Measurements from ENCODE around the gene NADK2. TPM values are rescaled to one million over a fixed set of nuclear protein-coding genes. Genes with fewer than 3 reads are reported as not detected.

Gene NADK2
- total and polyA plus RNA-seq, 9 of the 15 experiments (the other 6 are each of a cell fraction or from before 2014, with no cell fraction given), result 10.6 to 41.0 (median 24.0) TPM

DNA sequence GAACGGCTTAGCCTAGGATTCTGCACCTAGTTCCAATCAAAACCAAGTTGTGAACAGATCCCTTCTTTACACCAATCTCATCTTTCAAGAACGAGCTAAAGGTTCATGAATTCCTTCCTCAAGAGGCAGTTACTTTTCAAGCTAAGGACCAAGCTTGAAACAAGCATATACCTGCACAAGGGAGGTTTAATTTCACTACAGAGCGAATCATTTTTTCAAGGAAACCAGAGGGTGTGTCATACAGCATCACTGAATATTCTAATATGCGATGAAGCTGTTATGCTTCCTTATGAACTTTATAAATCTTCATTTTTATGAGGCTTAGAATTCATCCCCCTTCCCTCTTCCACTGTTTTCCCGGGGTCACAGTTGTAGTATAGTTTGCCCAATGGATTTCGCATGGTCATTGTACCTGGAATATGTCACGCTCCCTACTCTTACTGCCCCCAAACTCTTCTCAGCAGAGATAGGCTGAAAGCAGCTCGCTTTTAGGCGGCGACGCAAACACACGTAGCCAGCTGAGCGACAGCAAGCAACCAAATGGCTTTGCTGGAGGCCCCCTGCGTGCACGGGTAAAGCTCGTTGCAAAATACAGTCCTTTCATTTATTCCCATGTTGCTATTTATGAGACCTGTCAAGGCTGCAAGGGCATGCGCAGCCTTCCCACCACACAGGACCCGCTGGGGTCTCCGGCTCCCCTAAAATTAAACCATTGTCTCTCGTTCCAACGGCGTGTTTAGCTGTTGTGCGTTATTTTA lies 90.9 kb downstream of the NADK2 start (continued):
- TF ChIP-seq ZNF318 (IDR thresholded peaks at IDR 0.05; ENCODE audit: borderline replicate concordance in 1 of 2, low read depth in 1 of 2) (no peak), REST (IDR thresholded peaks at IDR 0.05; ENCODE audit: borderline replicate concordance) (no peak), REST (CRISPR knock-in tag; IDR thresholded peaks at IDR 0.05; ENCODE audit: low read depth) (no peak), ATF1 (CRISPR knock-in tag; IDR thresholded peaks at IDR 0.05) (peak; percentile 96), ATF1 (tag; IDR thresholded peaks at IDR 0.05) (peak; percentile 97), ZMIZ1 (IDR thresholded peaks at IDR 0.05; ENCODE audit: low read depth in 2 of 2, low read length in 2 of 2) (peak in 1 of 2 experiments; percentile 54; a peak in 1 of 4 replicates)

All from K562 (cell line).